CD14-positive monocyte (primary cell): ENCODE results near the gene ARHGEF6. TPM values are rescaled to one million over a fixed set of nuclear protein-coding genes. Genes with fewer than 3 reads are reported as not detected.
A peak's percentile ranks its signal among the peaks of the same experiment; 100 is the strongest.

Experiments
- DNase-seq, 3 donors: peaks; one replicate each; pipeline ENCODE4 v3.0.0-alpha.2; 2011 to 2022
- H2AFZ ChIP-seq: 2 replicates; pipeline ENCODE4 v1.6.0; 2012; ENCODE audit warnings: mild to moderate bottlenecking, low read depth, low read length, inconsistent platforms; ENCODE audit not compliant: insufficient read depth, poor library complexity, severe bottlenecking
- H3K27ac ChIP-seq, 2 donors: 1 replicate in 1 of 2; 2 replicates in 1 of 2; pipeline ENCODE4 v1.5.1; 2012 to 2013; ENCODE audit warnings: low read length in 2 of 2, control low read depth in 1 of 2, inconsistent platforms in 1 of 2, low read depth in 1 of 2, mild to moderate bottlenecking in 1 of 2
- H3K27me3 ChIP-seq, 2 donors: one replicate each; pipeline versions ENCODE4 v1.6.0 to v1.6.1; 2011 to 2013; ENCODE audit warnings: low read length in 2 of 2; ENCODE audit not compliant: control insufficient read depth in 2 of 2, insufficient read depth in 2 of 2
- H3K36me3 ChIP-seq, 2 donors: replicated peaks in 1 of 2; 1 replicate in 1 of 2; 2 replicates in 1 of 2; pipeline versions ENCODE4 v1.5.1 to v1.6.1; 2012 to 2013; ENCODE audit warnings: low read length in 2 of 2, control low read depth in 1 of 2, inconsistent platforms in 1 of 2, mild to moderate bottlenecking in 1 of 2; ENCODE audit not compliant: insufficient read depth in 2 of 2, control insufficient read depth in 1 of 2
- H3K4me1 ChIP-seq, 2 donors: 1 replicate in 1 of 2; 2 replicates in 1 of 2; pipeline versions ENCODE4 v1.5.1 to v1.6.1; 2012 to 2013; ENCODE audit warnings: low read length in 2 of 2, control low read depth in 1 of 2, inconsistent platforms in 1 of 2, mild to moderate bottlenecking in 1 of 2, moderate library complexity in 1 of 2; ENCODE audit not compliant: insufficient read depth in 2 of 2, control insufficient read depth in 1 of 2
- H3K4me2 ChIP-seq: replicated peaks from 2 replicates; pipeline ENCODE3; 2012; ENCODE audit warnings: low read length, moderate library complexity, mild to moderate bottlenecking; ENCODE audit not compliant: poor library complexity, severe bottlenecking; ENCODE audit errors: extremely low read depth
- H3K4me3 ChIP-seq, 3 experiments: fragments of 200-600 bp in 1 of 3; sonication (generic) in 1 of 3; replicated peaks in 1 of 3; 1 replicate in 2 of 3; 2 replicates in 1 of 3; pipeline ENCODE4 v1.5.1; 2011 to 2013; ENCODE audit warnings: low read length in 3 of 3, mild to moderate bottlenecking in 3 of 3, control low read depth in 2 of 3, low read depth in 2 of 3, inconsistent platforms in 1 of 3, moderate library complexity in 1 of 3
- H3K79me2 ChIP-seq: 2 replicates; pipeline ENCODE4 v1.6.0; 2012; ENCODE audit warnings: mild to moderate bottlenecking, control low read depth, inconsistent platforms, low read length, moderate library complexity; ENCODE audit not compliant: insufficient read depth
- H3K9ac ChIP-seq: 2 replicates; pipeline ENCODE4 v1.6.0; 2017; ENCODE audit warnings: low read length, mild to moderate bottlenecking; ENCODE audit not compliant: insufficient read depth, poor library complexity, severe bottlenecking
- H3K9me3 ChIP-seq, 2 donors: replicated peaks in 1 of 2; 1 replicate in 1 of 2; 2 replicates in 1 of 2; pipeline versions ENCODE4 v1.5.1 to v1.6.1; 2012 to 2013; ENCODE audit warnings: low read length in 2 of 2, control low read depth in 1 of 2; ENCODE audit not compliant: control insufficient read depth in 1 of 2, insufficient read depth in 1 of 2
- H4K20me1 ChIP-seq: 2 replicates; pipeline ENCODE4 v1.6.0; 2012; ENCODE audit warnings: mild to moderate bottlenecking, low read length, control low read depth, moderate library complexity; ENCODE audit not compliant: insufficient read depth
- H3K27ac Mint-ChIP-seq, 7 donors: one replicate each; pipeline ENCODE4 v1.8.0; 2020; ENCODE audit warnings: mild to moderate bottlenecking in 7 of 7, mixed read lengths in 7 of 7, moderate library complexity in 6 of 7, inconsistent platforms in 2 of 7
- H3K27me3 Mint-ChIP-seq, 3 donors: one replicate each; pipeline ENCODE4 v1.8.0; 2021 to 2022; ENCODE audit warnings: low read depth in 3 of 3, mild to moderate bottlenecking in 3 of 3, mixed read lengths in 3 of 3, moderate library complexity in 3 of 3, inconsistent platforms in 1 of 3
- H3K36me3 Mint-ChIP-seq, 2 donors: one replicate each; pipeline ENCODE4 v1.8.0; 2020; ENCODE audit warnings: mixed read lengths in 2 of 2, inconsistent platforms in 1 of 2, mild to moderate bottlenecking in 1 of 2
- H3K4me1 Mint-ChIP-seq: one replicate; pipeline ENCODE4 v1.8.0; 2020; ENCODE audit warnings: mild to moderate bottlenecking, mixed read lengths
- H3K4me3 Mint-ChIP-seq, 2 donors: one replicate each; pipeline ENCODE4 v1.8.0; 2020; ENCODE audit warnings: mild to moderate bottlenecking in 2 of 2, mixed read lengths in 2 of 2, moderate library complexity in 1 of 2
- H3K9me3 Mint-ChIP-seq, 7 donors: one replicate each; pipeline ENCODE4 v1.8.0; 2020 to 2022; ENCODE audit warnings: mixed read lengths in 7 of 7, mild to moderate bottlenecking in 6 of 7, moderate library complexity in 6 of 7, inconsistent platforms in 2 of 7
- CTCF ChIP-seq: fragments of 200-600 bp; IDR thresholded peaks from one replicate; pipeline ENCODE4 v1.8.0; 2022; ENCODE audit warnings: antibody characterized with exemption, mild to moderate bottlenecking
- WGBS: methylation state at CpG from one replicate; pipeline ENCODE4 v1.1.5; 2013; ENCODE audit warnings: missing lambda C conversion rate; ENCODE audit not compliant: insufficient coverage; 5-methylcytosine and 5-hydroxymethylcytosine counted together
- intact Hi-C, 2 donors: fragments of 100-400 bp; cut with micrococcal nuclease; formaldehyde crosslinking; loops; one replicate each; pipeline versions ENCODE4 v1.15.0 to v1.15.1; 2023
- polyA plus RNA-seq, 3 donors: library from polyadenylated mRNA; depleted of rRNA in 1 of 3; unstranded in 2 of 3; stranded (reverse) in 1 of 3; fragments of 300-500 nt in 2 of 3; fragments of >200 nt in 1 of 3; fragmentation: Illumina TruSeq in 2 of 3; gene quantifications; 1 replicate in 2 of 3; 2 replicates in 1 of 3; pipeline ENCODE4 v1.2.3, GENCODE V29; 2012 to 2021

Gene ARHGEF6
- polyA plus RNA-seq, 3 donors: 51.4 to 79.2 (median 57.0) TPM

- Mint-ChIP-seq H3K9me3 (no peaks in the 10 kb centered on the region), H3K4me3 (no peak overlapping the region), H3K27me3 (peaks cover 0 to 7% (median 1%) of the 10 kb centered on the region in 3 donors), H3K27ac (peak overlapping the region in 2 of 7 donors; percentile 1 to 50), H3K4me1 (peaks cover 26% of the 10 kb centered on the region), H3K36me3 (peaks cover 2 to 3% of the 10 kb centered on the region in 2 donors)
- intact Hi-C loops: no loop called here
- Histone ChIP-seq H3K4me3 (no peak overlapping the region), H3K27ac (no peak overlapping the region), H3K4me2 (no peak overlapping the region), H3K79me2 (no peaks in the 10 kb centered on the region), H2AFZ (no peak overlapping the region), H3K36me3 (no peaks in the 10 kb centered on the region), H4K20me1 (no peaks in the 10 kb centered on the region), H3K27me3 (no peaks in the 10 kb centered on the region), H3K4me1 (no peaks in the 10 kb centered on the region), H3K9me3 (no peaks in the 10 kb centered on the region), H3K9ac (no peak overlapping the region)
- DNase-seq: no peak
- 56% methylated on average over 3 of the region's 8 CpGs for WGBS
- TF ChIP-seq CTCF: no peak
Observed at GRCh38 chrX:136639506-136640176, 141.1 kb downstream of the ARHGEF6 start.

GRCh38 chrX:136636121-136636520, 144.6 kb downstream of the ARHGEF6 start:
- Histone ChIP-seq H3K4me3 (no peak overlapping the region), H3K27me3 (no peaks in the 10 kb centered on the region), H3K9ac (no peak overlapping the region), H3K4me2 (no peak overlapping the region), H2AFZ (no peak overlapping the region), H3K36me3 (no peaks in the 10 kb centered on the region), H3K27ac (no peak overlapping the region), H3K9me3 (no peaks in the 10 kb centered on the region), H4K20me1 (no peaks in the 10 kb centered on the region), H3K4me1 (no peaks in the 10 kb centered on the region), H3K79me2 (no peaks in the 10 kb centered on the region)
- peaks cover 16% of the 10 kb centered on the region for H3K4me1 Mint-ChIP-seq
- no peak overlapping the region for H3K27ac Mint-ChIP-seq
- intact Hi-C loops: no loop called here
- H3K36me3 Mint-ChIP-seq: peaks cover 0 to 2% of the 10 kb centered on the region in 2 donors
- H3K4me3 Mint-ChIP-seq: no peak overlapping the region
- H3K27me3 Mint-ChIP-seq: peaks cover 0 to 2% (median 0%) of the 10 kb centered on the region in 3 donors
- WGBS: 100% methylated on average over 1 of the region's 3 CpGs
- no peaks in the 10 kb centered on the region for H3K9me3 Mint-ChIP-seq
- no peak for DNase-seq
- no peak for TF ChIP-seq CTCF
